ENCODE measurements around the gene PUM1. TPM values are rescaled to one million over a fixed set of nuclear protein-coding genes. Genes with fewer than 3 reads are reported as not detected.

The PUM1 gene
- total and polyA plus RNA-seq, 2 of the 8 experiments (the other 6 are each of a cell fraction or from before 2014, with no cell fraction given) = 122 to 177 TPM

- no peak overlapping the region for H4K8ac ChIP-seq (ENCODE audit: extremely low read depth, insufficient read depth, low read length)
- H3K23ac ChIP-seq (ENCODE audit: insufficient read length) = no peak overlapping the region
- no peak overlapping the region for H2BK5ac ChIP-seq (ENCODE audit: low read depth, low read length)
- no peak overlapping the region for H4K5ac ChIP-seq (ENCODE audit: insufficient read length, low read depth, low read length)
- ChIA-PET CTCF (ENCODE audit: partially characterized antibody) (interaction anchor here (1.0 kb wide), 1 partner anchor 10 kb away, joined by 3 read pairs; no protein-coding TSS in a partner anchor), POLR2A (ENCODE audit: partially characterized antibody) (interaction anchor here (0.7 to 1.5 kb wide), 2 partner anchors 18 to 52 kb away, joined by 3 to 5 read pairs; no protein-coding TSS in a partner anchor)
- no peaks in the 10 kb centered on the region for H3K23me2 ChIP-seq (ENCODE audit: low read depth, low read length)
- no peak overlapping the region for H4K91ac ChIP-seq (replicated peaks; ENCODE audit: insufficient read length, low read length)
- no peak overlapping the region for H2BK15ac ChIP-seq (ENCODE audit: low read length)
- H3K79me1 ChIP-seq (ENCODE audit: low read depth, low read length) = no peaks in the 10 kb centered on the region
- H2AK5ac ChIP-seq (ENCODE audit: low read depth, low read length) = no peak overlapping the region
- 90% methylated on average over 3 of the region's 3 CpGs; no CpG with 5 or more reads in 1 of the 2 experiments for WGBS, 2 experiments (ENCODE audit: extremely low coverage in 1 of 2, insufficient coverage in 1 of 2, insufficient read length in 1 of 2, insufficient replicate concordance in 2 of 2, low coverage in 1 of 2, low lambda C conversion rate in 2 of 2, missing lambda C conversion rate in 1 of 2)
- H3K4me2 ChIP-seq (ENCODE audit: insufficient read depth in 1 of 2, low read depth in 2 of 2, low read length in 2 of 2) = no peak overlapping the region
- H2BK12ac ChIP-seq (ENCODE audit: low read depth, low read length) = no peak overlapping the region
- H3K4me1 ChIP-seq (replicated peaks in 1 of 4; ENCODE audit: control insufficient read depth in 3 of 4, insufficient read depth in 4 of 4, low read length in 3 of 4) = no peaks in the 10 kb centered on the region
- H3K18ac ChIP-seq (ENCODE audit: extremely low read depth, low read length) = no peak overlapping the region
- no peaks in the 10 kb centered on the region; a peak in 1 of 4 replicates for H3K9me3 ChIP-seq (ENCODE audit: insufficient read depth in 2 of 2, low read depth in 1 of 2, low read length in 1 of 2)
- H3K27me3 ChIP-seq (replicated peaks in 1 of 4; ENCODE audit: control insufficient read depth in 3 of 4, extremely low read depth in 1 of 4, insufficient read depth in 3 of 4, low read length in 3 of 4) = no peaks in the 10 kb centered on the region
- no peak overlapping the region for H3K56ac ChIP-seq (replicated peaks; ENCODE audit: insufficient read length, low read depth, low read length)
- H2AFZ ChIP-seq (ENCODE audit: low read length) = no peak overlapping the region
- H2BK120ac ChIP-seq (replicated peaks; ENCODE audit: low read depth, low read length) = no peak overlapping the region
- H3K4ac ChIP-seq (replicated peaks; ENCODE audit: insufficient read length, low read depth, low read length) = no peak overlapping the region
- H3K36me3 ChIP-seq (ENCODE audit: control insufficient read depth in 2 of 4, insufficient read depth in 4 of 4, low read length in 3 of 4) = no peaks in the 10 kb centered on the region
- no peak overlapping the region for H3K4me3 ChIP-seq (ENCODE audit: extremely low read depth in 1 of 4, insufficient read depth in 2 of 4, low read depth in 3 of 4, low read length in 4 of 4)
- FAIRE-seq (no peak), DNase-seq (ENCODE audit: low read depth in 1 of 2, low spot score in 2 of 2) (no peak)
- H2BK20ac ChIP-seq (ENCODE audit: low read length) = no peak overlapping the region
- no peak overlapping the region for H3K27ac ChIP-seq (ENCODE audit: low read depth, low read length)
- no peaks in the 10 kb centered on the region for H3K79me2 ChIP-seq (ENCODE audit: control insufficient read depth in 1 of 2, insufficient read depth in 2 of 2, low read length in 2 of 2)
- H4K20me1 ChIP-seq (replicated peaks in 1 of 2; ENCODE audit: control insufficient read depth in 1 of 2, insufficient read depth in 2 of 2, low read length in 2 of 2) = no peaks in the 10 kb centered on the region
- H3K9ac ChIP-seq (replicated peaks in 1 of 4; ENCODE audit: extremely low read depth in 1 of 4, low read depth in 3 of 4, low read length in 3 of 4) = no peak overlapping the region
- no peak overlapping the region for H3K14ac ChIP-seq (ENCODE audit: insufficient read length)
- TF ChIP-seq E2F6 (IDR thresholded peaks at IDR 0.05) (no peak), MAX (IDR thresholded peaks at IDR 0.05) (no peak), SAP30 (IDR thresholded peaks at IDR 0.05; ENCODE audit: insufficient read depth, insufficient replicate concordance, low read length) (no peak), FOSL1 (IDR thresholded peaks at IDR 0.05; ENCODE audit: insufficient read depth, low read depth, low read length) (no peak), POU5F1 (IDR thresholded peaks at IDR 0.05; ENCODE audit: low read depth, low read length) (no peak), RBBP5 (IDR thresholded peaks at IDR 0.05; ENCODE audit: borderline replicate concordance, low read depth, low read length) (no peak), RNF2 (IDR thresholded peaks at IDR 0.05; ENCODE audit: borderline replicate concordance, low read depth, low read length, missing control alignments, poor library complexity, severe bottlenecking) (no peak), SIRT6 (IDR thresholded peaks at IDR 0.05; ENCODE audit: low read length) (no peak), CHD2 (IDR thresholded peaks at IDR 0.05; ENCODE audit: low read length) (no peak), CEBPB (IDR thresholded peaks at IDR 0.05; ENCODE audit: low read depth, low read length) (no peak), RXRA (IDR thresholded peaks at IDR 0.05; ENCODE audit: insufficient read depth, low read depth, low read length) (no peak), EZH2 (IDR thresholded peaks at IDR 0.05; ENCODE audit: low read depth, low read length, severe bottlenecking) (no peak)
These were observed 16.9 kb upstream of the PUM1 start for GRCh38 chr1:31082385-31082784.

All from H1 (cell line).